ENCODE measurements around the gene SULT1E1. TPM values are rescaled to one million over a fixed set of nuclear protein-coding genes. Genes with fewer than 3 reads are reported as not detected.

Gene SULT1E1
- not detected for polyA plus RNA-seq (2012; ENCODE audit: insufficient read depth, insufficient read length)

GRCh38 chr4:69860052-69860451, at the start of gene SULT1E1:
TSS of gene SULT1E1 (minus strand) at chr4:69860145. CDS start at chr4:69857644, 2,501 bp downstream.
- H3K4me3 ChIP-seq (ENCODE audit: low read length) = no peak within 1 kb of the TSS
- DNase-seq (ENCODE audit: low read depth, low spot score) = no peak

GRCh38 chr4:69909195-69909594, 49.2 kb upstream of the SULT1E1 start:
- DNase-seq (ENCODE audit: low read depth, low spot score) = no peak
- no peak overlapping the region for H3K4me3 ChIP-seq (ENCODE audit: low read length)

GRCh38 chr4:69907151-69907550, 47.2 kb upstream of the SULT1E1 start:
- H3K4me3 ChIP-seq (ENCODE audit: low read length) = no peak overlapping the region
- no peak for DNase-seq (ENCODE audit: low read depth, low spot score)

GRCh38 chr4:69896530-69897116, 36.7 kb upstream of the SULT1E1 start:
- no peak overlapping the region for H3K4me3 ChIP-seq (ENCODE audit: low read length)
- no peak for DNase-seq (ENCODE audit: low read depth, low spot score)

- DNase-seq (ENCODE audit: low read depth, low spot score) = no peak
Observed at GRCh38 chr4:69894721-69895120, 34.8 kb upstream of the SULT1E1 start.

GRCh38 chr4:69894186-69894585, 34.2 kb upstream of the SULT1E1 start:
- no peak overlapping the region for H3K4me3 ChIP-seq (ENCODE audit: low read length)
- no peak for DNase-seq (ENCODE audit: low read depth, low spot score)

More at GRCh38 chr4:69894721-69895120, 34.8 kb upstream of the SULT1E1 start:
- no peak overlapping the region for H3K4me3 ChIP-seq (ENCODE audit: low read length)

- DNase-seq (ENCODE audit: low read depth, low spot score) = no peak
Observed at GRCh38 chr4:69888336-69888735, 28.4 kb upstream of the SULT1E1 start.

GRCh38 chr4:69882150-69882549, 22.2 kb upstream of the SULT1E1 start:
- no peak overlapping the region for H3K4me3 ChIP-seq (ENCODE audit: low read length)
- no peak for DNase-seq (ENCODE audit: low read depth, low spot score)

More at GRCh38 chr4:69888336-69888735, 28.4 kb upstream of the SULT1E1 start:
- no peak overlapping the region for H3K4me3 ChIP-seq (ENCODE audit: low read length)

- DNase-seq (ENCODE audit: low read depth, low spot score) = peak; percentile 28
- H3K4me3 ChIP-seq (ENCODE audit: low read length) = no peak overlapping the region
Observed at GRCh38 chr4:69881173-69881773, 21.3 kb upstream of the SULT1E1 start.

GRCh38 chr4:69878250-69878649, 18.3 kb upstream of the SULT1E1 start:
- H3K4me3 ChIP-seq (ENCODE audit: low read length) = no peak overlapping the region

GRCh38 chr4:69877453-69877852, 17.5 kb upstream of the SULT1E1 start:
- DNase-seq (ENCODE audit: low read depth, low spot score) = no peak

More at GRCh38 chr4:69878250-69878649, 18.3 kb upstream of the SULT1E1 start:
- no peak for DNase-seq (ENCODE audit: low read depth, low spot score)

GRCh38 chr4:69876071-69876470, 16.1 kb upstream of the SULT1E1 start:
- no peak for DNase-seq (ENCODE audit: low read depth, low spot score)
- H3K4me3 ChIP-seq (ENCODE audit: low read length) = no peak overlapping the region

More at GRCh38 chr4:69877453-69877852, 17.5 kb upstream of the SULT1E1 start:
- H3K4me3 ChIP-seq (ENCODE audit: low read length) = no peak overlapping the region

GRCh38 chr4:69875576-69875975, 15.6 kb upstream of the SULT1E1 start:
- no peak overlapping the region for H3K4me3 ChIP-seq (ENCODE audit: low read length)
- no peak for DNase-seq (ENCODE audit: low read depth, low spot score)

- no peak overlapping the region for H3K4me3 ChIP-seq (ENCODE audit: low read length)
- no peak for DNase-seq (ENCODE audit: low read depth, low spot score)
Observed at GRCh38 chr4:69874507-69874906, 14.6 kb upstream of the SULT1E1 start.

- H3K4me3 ChIP-seq (ENCODE audit: low read length) = no peak overlapping the region
- no peak for DNase-seq (ENCODE audit: low read depth, low spot score)
Observed at GRCh38 chr4:69861756-69862155, 1.8 kb upstream of the SULT1E1 start.

GRCh38 chr4:69860521-69861298, 765 bp upstream of the SULT1E1 start:
- no peak overlapping the region for H3K4me3 ChIP-seq (ENCODE audit: low read length)
- DNase-seq (ENCODE audit: low read depth, low spot score) = no peak

GRCh38 chr4:69859140-69859685, 732 bp downstream of the SULT1E1 start:
- no peak for DNase-seq (ENCODE audit: low read depth, low spot score)
- H3K4me3 ChIP-seq (ENCODE audit: low read length) = no peak overlapping the region

GRCh38 chr4:69858690-69859089, 1.3 kb downstream of the SULT1E1 start:
- no peak overlapping the region for H3K4me3 ChIP-seq (ENCODE audit: low read length)
- DNase-seq (ENCODE audit: low read depth, low spot score) = no peak

GRCh38 chr4:69855822-69856221, 4.1 kb downstream of the SULT1E1 start:
- DNase-seq (ENCODE audit: low read depth, low spot score) = no peak
- no peak overlapping the region for H3K4me3 ChIP-seq (ENCODE audit: low read length)

GRCh38 chr4:69849969-69850368, 10.0 kb downstream of the SULT1E1 start:
- DNase-seq (ENCODE audit: low read depth, low spot score) = no peak
- H3K4me3 ChIP-seq (ENCODE audit: low read length) = no peak overlapping the region
